ENCODE results near the gene GIT2.

Gene GIT2

DNA sequence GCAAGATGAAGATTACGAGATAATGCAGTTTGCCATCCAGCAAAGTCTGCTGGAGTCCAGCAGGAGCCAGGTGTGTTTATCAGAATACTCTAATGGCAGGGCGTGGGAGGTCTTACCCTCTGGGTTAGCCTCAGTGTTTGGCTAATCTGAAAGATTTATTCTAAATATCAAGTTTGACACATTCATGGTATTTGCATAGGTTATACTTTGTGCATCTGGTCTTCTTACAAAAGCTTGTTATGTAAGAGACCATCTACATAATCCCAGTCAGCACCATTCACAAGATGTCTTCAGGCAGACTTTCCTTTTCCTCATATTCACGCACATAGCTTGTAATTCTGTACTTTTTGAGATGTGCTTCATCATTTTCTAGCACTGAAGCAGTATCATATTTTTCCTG, 37.7 kb upstream of the GIT2 start:
- Histone ChIP-seq H3K4me3 (no peak overlapping the region), H3K27ac (no peak overlapping the region)
- TF ChIP-seq, protein P1, sequence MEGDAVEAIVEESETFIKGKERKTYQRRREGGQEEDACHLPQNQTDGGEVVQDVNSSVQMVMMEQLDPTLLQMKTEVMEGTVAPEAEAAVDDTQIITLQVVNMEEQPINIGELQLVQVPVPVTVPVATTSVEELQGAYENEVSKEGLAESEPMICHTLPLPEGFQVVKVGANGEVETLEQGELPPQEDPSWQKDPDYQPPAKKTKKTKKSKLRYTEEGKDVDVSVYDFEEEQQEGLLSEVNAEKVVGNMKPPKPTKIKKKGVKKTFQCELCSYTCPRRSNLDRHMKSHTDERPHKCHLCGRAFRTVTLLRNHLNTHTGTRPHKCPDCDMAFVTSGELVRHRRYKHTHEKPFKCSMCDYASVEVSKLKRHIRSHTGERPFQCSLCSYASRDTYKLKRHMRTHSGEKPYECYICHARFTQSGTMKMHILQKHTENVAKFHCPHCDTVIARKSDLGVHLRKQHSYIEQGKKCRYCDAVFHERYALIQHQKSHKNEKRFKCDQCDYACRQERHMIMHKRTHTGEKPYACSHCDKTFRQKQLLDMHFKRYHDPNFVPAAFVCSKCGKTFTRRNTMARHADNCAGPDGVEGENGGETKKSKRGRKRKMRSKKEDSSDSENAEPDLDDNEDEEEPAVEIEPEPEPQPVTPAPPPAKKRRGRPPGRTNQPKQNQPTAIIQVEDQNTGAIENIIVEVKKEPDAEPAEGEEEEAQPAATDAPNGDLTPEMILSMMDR (IDR thresholded peaks at IDR 0.05), result no peak
- no peak for DNase-seq (ENCODE audit: low spot score)

DNA sequence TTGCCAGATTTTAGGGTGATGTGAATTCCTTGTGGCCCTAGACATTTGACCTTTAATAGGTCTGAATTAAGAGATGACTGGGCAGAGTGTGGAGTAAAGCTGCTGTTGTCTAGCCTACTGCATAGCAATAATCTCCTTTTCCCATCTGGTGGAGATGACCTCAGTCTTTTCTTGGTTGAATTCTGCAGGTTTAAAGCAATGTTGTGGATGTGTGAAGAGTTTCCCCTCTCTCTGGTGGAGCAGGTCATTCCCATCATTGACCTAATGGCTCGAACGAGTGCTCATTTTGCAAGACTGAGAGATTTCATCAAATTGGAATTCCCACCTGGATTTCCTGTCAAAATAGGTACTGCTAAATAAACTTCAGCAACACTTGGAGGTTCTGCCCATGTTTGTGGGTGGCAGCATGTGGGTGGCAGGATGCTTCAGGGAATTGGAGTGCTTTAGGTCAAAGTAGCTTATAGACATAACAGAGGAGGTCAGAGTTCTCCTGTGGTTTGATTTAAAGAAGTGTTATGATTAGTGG, 33.2 kb upstream of the GIT2 start:
- H3K27ac ChIP-seq, result no peak overlapping the region
- H3K4me3 ChIP-seq, result no peak overlapping the region
- TF ChIP-seq, protein P1 (IDR thresholded peaks at IDR 0.05), result no peak
- DNase-seq (ENCODE audit: low spot score), result no peak

DNA sequence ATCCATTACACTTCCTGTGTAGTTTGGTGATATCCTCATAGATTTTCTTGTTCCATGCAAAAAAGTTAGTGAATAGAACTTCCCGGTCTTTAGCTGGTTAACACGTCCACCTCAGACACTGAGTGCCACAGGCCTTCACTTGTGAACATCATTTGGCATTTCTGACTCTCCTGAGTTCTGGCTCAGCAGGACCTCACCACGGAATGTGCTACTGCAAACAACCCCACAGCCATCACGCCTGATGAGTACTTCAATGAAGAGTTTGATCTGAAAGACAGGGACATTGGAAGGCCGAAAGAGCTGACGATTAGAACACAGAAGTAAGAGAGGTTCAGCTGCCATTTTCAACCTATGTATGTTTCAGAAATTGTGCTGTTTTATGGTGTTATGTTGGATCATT, 32.2 kb upstream of the GIT2 start:
- Histone ChIP-seq H3K27ac (no peak overlapping the region), H3K4me3 (no peak overlapping the region)
- DNase-seq (ENCODE audit: low spot score), result no peak
- TF ChIP-seq, protein P1 (IDR thresholded peaks at IDR 0.05), result no peak

DNA sequence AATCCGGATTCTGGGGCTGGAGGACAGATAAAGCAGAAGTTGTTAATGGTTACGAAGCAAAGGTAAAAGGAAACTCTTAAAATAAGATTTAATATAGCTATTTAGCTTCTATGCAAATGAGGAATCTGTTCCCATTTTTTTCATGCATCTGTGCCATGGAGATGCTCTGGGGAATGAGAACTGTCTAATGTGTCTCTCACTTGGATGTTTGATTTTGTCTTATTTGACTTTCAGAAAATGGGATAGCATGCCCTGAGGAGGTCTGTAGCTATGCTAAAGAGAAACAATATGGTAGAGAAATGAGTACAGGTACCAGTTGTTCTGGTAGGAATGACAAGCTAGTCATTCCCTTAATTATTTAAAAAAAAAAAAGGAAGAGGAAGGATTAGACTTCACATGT, 27.9 kb upstream of the GIT2 start:
- no peak overlapping the region for H3K27ac ChIP-seq
- TF ChIP-seq, protein P1 (IDR thresholded peaks at IDR 0.05), result no peak
- no peak overlapping the region for H3K4me3 ChIP-seq
- DNase-seq (ENCODE audit: low spot score), result no peak

DNA sequence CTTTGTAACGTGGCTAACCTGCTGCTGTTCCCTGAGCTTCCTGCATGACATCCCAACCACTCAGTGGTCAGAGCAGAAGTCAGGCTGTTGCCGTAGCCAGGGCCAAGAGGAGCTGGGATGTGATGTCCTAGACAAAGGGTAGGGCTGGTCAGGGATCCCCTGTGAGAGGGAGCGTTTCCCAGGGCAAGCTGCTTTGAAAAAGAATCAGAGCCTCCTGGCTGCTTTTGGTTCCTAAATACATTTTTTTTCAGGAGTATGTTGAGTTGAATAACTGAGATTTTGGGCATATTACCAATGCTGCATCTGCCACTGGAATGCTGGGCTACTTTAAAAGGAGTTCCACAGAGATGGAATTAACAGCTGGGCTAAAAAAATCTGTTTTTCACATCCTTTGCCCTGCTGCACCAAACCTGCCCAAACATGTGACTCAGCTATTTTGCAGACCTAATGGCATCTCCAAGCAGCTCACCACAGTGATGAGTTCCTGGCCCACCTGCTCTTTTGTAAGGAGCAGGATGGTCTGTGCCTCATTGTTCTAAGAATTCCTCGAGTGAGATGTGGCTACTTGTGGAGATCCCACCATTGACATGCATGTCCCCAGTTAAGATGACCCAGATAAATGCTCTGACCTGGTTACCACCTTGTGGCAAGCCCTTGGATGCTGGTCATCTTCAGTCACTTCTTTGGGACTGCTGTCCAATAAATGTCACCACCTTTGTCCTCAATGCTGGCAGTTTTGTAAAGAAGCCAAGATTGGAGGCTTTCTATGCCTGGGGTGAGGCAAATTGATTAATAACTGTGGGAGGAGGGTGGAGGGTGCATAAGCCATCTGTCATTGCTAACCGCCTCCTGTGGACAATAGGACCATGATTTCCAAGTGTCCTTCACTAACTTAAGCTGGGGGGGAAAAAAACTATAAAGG, 27.2 kb upstream of the GIT2 start:
- Histone ChIP-seq H3K27ac (peak overlapping the region; percentile 15 to 32), H3K4me3 (no peak overlapping the region)
- TF ChIP-seq, protein P1 (IDR thresholded peaks at IDR 0.05), result no peak

DNA sequence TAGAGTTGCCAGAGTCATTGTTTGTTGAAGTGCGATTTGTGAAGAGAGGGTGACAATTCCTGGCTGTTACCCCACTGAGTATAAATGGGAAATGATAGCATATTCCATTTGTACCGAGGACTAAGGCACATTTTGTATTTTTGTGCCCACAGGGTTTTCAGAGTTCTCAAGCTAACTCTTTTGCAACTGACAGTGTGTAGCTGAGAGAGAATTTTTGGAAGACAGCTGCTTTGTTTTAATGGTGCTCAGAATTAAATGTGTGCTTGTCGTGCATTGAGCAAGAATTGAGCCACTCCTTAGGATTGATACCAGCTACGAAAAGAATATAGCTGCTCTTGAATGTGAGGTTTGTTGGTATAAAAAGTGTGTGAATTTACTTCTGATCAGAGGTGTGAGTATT, 24.8 kb upstream of the GIT2 start:
- H3K4me3 ChIP-seq, result no peak overlapping the region
- no peak overlapping the region for H3K27ac ChIP-seq
- TF ChIP-seq, protein P1 (IDR thresholded peaks at IDR 0.05), result no peak
- DNase-seq (ENCODE audit: low spot score), result no peak

More for the DNA sequence above, 27.2 kb upstream of the GIT2 start:
- DNase-seq (ENCODE audit: low spot score), result no peak

DNA sequence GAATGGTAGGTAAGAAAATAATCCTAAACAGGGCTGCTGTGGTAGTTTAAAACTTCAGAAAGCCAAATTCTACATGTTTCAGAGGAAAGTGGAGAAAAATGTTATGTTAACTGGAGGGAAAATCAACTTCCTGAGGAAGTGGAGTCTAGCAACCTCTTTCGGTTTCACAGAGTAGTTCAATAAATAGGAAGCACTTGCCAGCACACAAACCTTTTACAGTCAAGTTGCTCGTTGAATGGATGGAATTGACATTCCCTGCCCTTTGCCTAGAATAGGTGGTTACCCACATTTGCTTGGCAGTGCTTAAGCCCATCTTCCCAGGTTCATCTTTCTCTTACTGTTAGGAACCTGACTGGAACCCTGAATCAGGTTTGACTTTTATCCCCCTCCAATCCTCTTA, 19.0 kb upstream of the GIT2 start:
- no peak for DNase-seq (ENCODE audit: low spot score)
- TF ChIP-seq, protein P1 (IDR thresholded peaks at IDR 0.05), result no peak
- H3K4me3 ChIP-seq, result no peak overlapping the region
- H3K27ac ChIP-seq, result no peak overlapping the region
